ENCODE results near the gene AGBL4. TPM values are rescaled to one million over a fixed set of nuclear protein-coding genes. Genes with fewer than 3 reads are reported as not detected.

AGBL4 gene
- polyA plus RNA-seq, 4 donors, result 0.10 to 0.16 TPM; not detected in 2

GRCh38 chr1:49364676-49365075 lies 659.1 kb downstream of the AGBL4 start:
- H3K27me3 ChIP-seq (ENCODE audit: control insufficient read depth in 3 of 3, insufficient read depth in 3 of 3, low read length in 3 of 3), result no peaks in the 10 kb centered on the region
- H3K4me3 ChIP-seq (ENCODE audit: low read depth in 1 of 3, low read length in 3 of 3), result no peak overlapping the region
- FAIRE-seq (no peak), DNase-seq (no peak)
- no peak overlapping the region for H3K27ac ChIP-seq (ENCODE audit: low read depth in 1 of 3, low read length in 2 of 3)
- H3K9me3 ChIP-seq (ENCODE audit: control insufficient read depth in 2 of 2, insufficient read depth in 1 of 2, low read depth in 1 of 2, low read length in 1 of 2), result no peaks in the 10 kb centered on the region
- H3K36me3 ChIP-seq (ENCODE audit: control insufficient read depth in 3 of 3, insufficient read depth in 2 of 3, low read depth in 1 of 3, low read length in 3 of 3), result no peaks in the 10 kb centered on the region
- no peaks in the 10 kb centered on the region for H3K4me1 ChIP-seq (ENCODE audit: control insufficient read depth in 3 of 3, insufficient read depth in 2 of 3, low read depth in 1 of 3, low read length in 2 of 3)
- 72 to 83% (median 73%) methylated on average over 7 of the region's 7 CpGs for WGBS, 3 donors

- FAIRE-seq (no peak), DNase-seq (no peak)
- Histone ChIP-seq H3K4me1 (ENCODE audit: control insufficient read depth in 3 of 3, insufficient read depth in 2 of 3, low read depth in 1 of 3, low read length in 2 of 3) (no peaks in the 10 kb centered on the region), H3K4me3 (ENCODE audit: low read depth in 1 of 3, low read length in 3 of 3) (no peak overlapping the region), H3K27me3 (ENCODE audit: control insufficient read depth in 3 of 3, insufficient read depth in 3 of 3, low read length in 3 of 3) (no peaks in the 10 kb centered on the region), H3K9me3 (ENCODE audit: control insufficient read depth in 2 of 2, insufficient read depth in 1 of 2, low read depth in 1 of 2, low read length in 1 of 2) (no peaks in the 10 kb centered on the region), H3K36me3 (ENCODE audit: control insufficient read depth in 3 of 3, insufficient read depth in 2 of 3, low read depth in 1 of 3, low read length in 3 of 3) (no peaks in the 10 kb centered on the region), H3K27ac (ENCODE audit: low read depth in 1 of 3, low read length in 2 of 3) (no peak overlapping the region)
- 44 to 52% (median 49%) methylated on average over 1 of the region's 1 CpG for WGBS, 3 donors
These were observed 660.1 kb downstream of the AGBL4 start for GRCh38 chr1:49363628-49364027.

GRCh38 chr1:49358036-49358435 lies 665.7 kb downstream of the AGBL4 start:
- Histone ChIP-seq H3K4me3 (ENCODE audit: low read depth in 1 of 3, low read length in 3 of 3) (no peak overlapping the region), H3K9me3 (ENCODE audit: control insufficient read depth in 2 of 2, insufficient read depth in 1 of 2, low read depth in 1 of 2, low read length in 1 of 2) (no peaks in the 10 kb centered on the region), H3K27me3 (ENCODE audit: control insufficient read depth in 3 of 3, insufficient read depth in 3 of 3, low read length in 3 of 3) (no peaks in the 10 kb centered on the region), H3K27ac (ENCODE audit: low read depth in 1 of 3, low read length in 2 of 3) (no peak overlapping the region), H3K4me1 (ENCODE audit: control insufficient read depth in 3 of 3, insufficient read depth in 2 of 3, low read depth in 1 of 3, low read length in 2 of 3) (no peaks in the 10 kb centered on the region), H3K36me3 (ENCODE audit: control insufficient read depth in 3 of 3, insufficient read depth in 2 of 3, low read depth in 1 of 3, low read length in 3 of 3) (no peaks in the 10 kb centered on the region)
- FAIRE-seq (no peak), DNase-seq (no peak)
- 21 to 34% (median 21%) methylated on average over 1 of the region's 1 CpG for WGBS, 3 donors

GRCh38 chr1:49356594-49356993 lies 667.2 kb downstream of the AGBL4 start:
- DNase-seq (no peak), FAIRE-seq (no peak)
- no peak overlapping the region for H3K4me3 ChIP-seq (ENCODE audit: low read depth in 1 of 3, low read length in 3 of 3)
- H3K4me1 ChIP-seq (ENCODE audit: control insufficient read depth in 3 of 3, insufficient read depth in 2 of 3, low read depth in 1 of 3, low read length in 2 of 3), result no peaks in the 10 kb centered on the region
- no peaks in the 10 kb centered on the region for H3K27me3 ChIP-seq (ENCODE audit: control insufficient read depth in 3 of 3, insufficient read depth in 3 of 3, low read length in 3 of 3)
- H3K27ac ChIP-seq (ENCODE audit: low read depth in 1 of 3, low read length in 2 of 3), result no peak overlapping the region
- H3K9me3 ChIP-seq (ENCODE audit: control insufficient read depth in 2 of 2, insufficient read depth in 1 of 2, low read depth in 1 of 2, low read length in 1 of 2), result no peaks in the 10 kb centered on the region
- no peaks in the 10 kb centered on the region for H3K36me3 ChIP-seq (ENCODE audit: control insufficient read depth in 3 of 3, insufficient read depth in 2 of 3, low read depth in 1 of 3, low read length in 3 of 3)

- DNase-seq, result no peak
- Histone ChIP-seq H3K9me3 (ENCODE audit: control insufficient read depth in 2 of 2, insufficient read depth in 1 of 2, low read depth in 1 of 2, low read length in 1 of 2) (no peaks in the 10 kb centered on the region), H3K4me3 (ENCODE audit: low read depth in 1 of 3, low read length in 3 of 3) (no peak overlapping the region), H3K4me1 (ENCODE audit: control insufficient read depth in 3 of 3, insufficient read depth in 2 of 3, low read depth in 1 of 3, low read length in 2 of 3) (no peaks in the 10 kb centered on the region), H3K36me3 (ENCODE audit: control insufficient read depth in 3 of 3, insufficient read depth in 2 of 3, low read depth in 1 of 3, low read length in 3 of 3) (no peaks in the 10 kb centered on the region), H3K27me3 (ENCODE audit: control insufficient read depth in 3 of 3, insufficient read depth in 3 of 3, low read length in 3 of 3) (no peaks in the 10 kb centered on the region), H3K27ac (ENCODE audit: low read depth in 1 of 3, low read length in 2 of 3) (no peak overlapping the region)
- WGBS, 3 donors, result 56 to 69% (median 61%) methylated on average over 2 of the region's 2 CpGs
- FAIRE-seq, result no peak
These were observed 672.0 kb downstream of the AGBL4 start for GRCh38 chr1:49351768-49352167.

- Histone ChIP-seq H3K4me3 (ENCODE audit: low read depth in 1 of 3, low read length in 3 of 3) (no peak overlapping the region), H3K4me1 (ENCODE audit: control insufficient read depth in 3 of 3, insufficient read depth in 2 of 3, low read depth in 1 of 3, low read length in 2 of 3) (no peaks in the 10 kb centered on the region), H3K27ac (ENCODE audit: low read depth in 1 of 3, low read length in 2 of 3) (no peak overlapping the region), H3K9me3 (ENCODE audit: control insufficient read depth in 2 of 2, insufficient read depth in 1 of 2, low read depth in 1 of 2, low read length in 1 of 2) (no peaks in the 10 kb centered on the region), H3K36me3 (ENCODE audit: control insufficient read depth in 3 of 3, insufficient read depth in 2 of 3, low read depth in 1 of 3, low read length in 3 of 3) (no peaks in the 10 kb centered on the region), H3K27me3 (ENCODE audit: control insufficient read depth in 3 of 3, insufficient read depth in 3 of 3, low read length in 3 of 3) (no peaks in the 10 kb centered on the region)
- WGBS, 3 donors, result 48 to 70% (median 53%) methylated on average over 2 of the region's 2 CpGs
- FAIRE-seq (no peak), DNase-seq (no peak)
These were observed 676.9 kb downstream of the AGBL4 start for GRCh38 chr1:49346767-49347349.

- no peaks in the 10 kb centered on the region for H3K9me3 ChIP-seq (ENCODE audit: control insufficient read depth in 2 of 2, insufficient read depth in 1 of 2, low read depth in 1 of 2, low read length in 1 of 2)
- H3K4me3 ChIP-seq (ENCODE audit: low read depth in 1 of 3, low read length in 3 of 3), result no peak overlapping the region
- 74 to 79% (median 78%) methylated on average over 2 of the region's 2 CpGs for WGBS, 3 donors
- H3K4me1 ChIP-seq (ENCODE audit: control insufficient read depth in 3 of 3, insufficient read depth in 2 of 3, low read depth in 1 of 3, low read length in 2 of 3), result no peaks in the 10 kb centered on the region
- DNase-seq (no peak), FAIRE-seq (no peak)
- no peaks in the 10 kb centered on the region for H3K27me3 ChIP-seq (ENCODE audit: control insufficient read depth in 3 of 3, insufficient read depth in 3 of 3, low read length in 3 of 3)
- no peak overlapping the region for H3K27ac ChIP-seq (ENCODE audit: low read depth in 1 of 3, low read length in 2 of 3)
- no peaks in the 10 kb centered on the region for H3K36me3 ChIP-seq (ENCODE audit: control insufficient read depth in 3 of 3, insufficient read depth in 2 of 3, low read depth in 1 of 3, low read length in 3 of 3)
These were observed 683.2 kb downstream of the AGBL4 start for GRCh38 chr1:49340576-49340975.

GRCh38 chr1:49339043-49339442 lies 684.7 kb downstream of the AGBL4 start:
- no peaks in the 10 kb centered on the region for H3K27me3 ChIP-seq (ENCODE audit: control insufficient read depth in 3 of 3, insufficient read depth in 3 of 3, low read length in 3 of 3)
- no peaks in the 10 kb centered on the region for H3K4me1 ChIP-seq (ENCODE audit: control insufficient read depth in 3 of 3, insufficient read depth in 2 of 3, low read depth in 1 of 3, low read length in 2 of 3)
- FAIRE-seq (no peak), DNase-seq (no peak)
- 65 to 79% (median 66%) methylated on average over 4 of the region's 4 CpGs for WGBS, 3 donors
- H3K27ac ChIP-seq (ENCODE audit: low read depth in 1 of 3, low read length in 2 of 3), result no peak overlapping the region
- H3K4me3 ChIP-seq (ENCODE audit: low read depth in 1 of 3, low read length in 3 of 3), result no peak overlapping the region
- no peaks in the 10 kb centered on the region for H3K9me3 ChIP-seq (ENCODE audit: control insufficient read depth in 2 of 2, insufficient read depth in 1 of 2, low read depth in 1 of 2, low read length in 1 of 2)
- no peaks in the 10 kb centered on the region for H3K36me3 ChIP-seq (ENCODE audit: control insufficient read depth in 3 of 3, insufficient read depth in 2 of 3, low read depth in 1 of 3, low read length in 3 of 3)

GRCh38 chr1:49337251-49337650 lies 686.5 kb downstream of the AGBL4 start:
- Histone ChIP-seq H3K27ac (ENCODE audit: low read depth in 1 of 3, low read length in 2 of 3) (no peak overlapping the region), H3K27me3 (ENCODE audit: control insufficient read depth in 3 of 3, insufficient read depth in 3 of 3, low read length in 3 of 3) (no peaks in the 10 kb centered on the region), H3K36me3 (ENCODE audit: control insufficient read depth in 3 of 3, insufficient read depth in 2 of 3, low read depth in 1 of 3, low read length in 3 of 3) (no peaks in the 10 kb centered on the region), H3K4me1 (ENCODE audit: control insufficient read depth in 3 of 3, insufficient read depth in 2 of 3, low read depth in 1 of 3, low read length in 2 of 3) (no peaks in the 10 kb centered on the region), H3K9me3 (ENCODE audit: control insufficient read depth in 2 of 2, insufficient read depth in 1 of 2, low read depth in 1 of 2, low read length in 1 of 2) (no peaks in the 10 kb centered on the region), H3K4me3 (ENCODE audit: low read depth in 1 of 3, low read length in 3 of 3) (no peak overlapping the region)
- DNase-seq, result no peak
- FAIRE-seq, result no peak
- 90 to 93% (median 92%) methylated on average over 1 of the region's 1 CpG for WGBS, 3 donors
